ENCODE results near the gene FHOD3. TPM values are rescaled to one million over a fixed set of nuclear protein-coding genes. Genes with fewer than 3 reads are reported as not detected.

FHOD3 gene
- total and polyA plus RNA-seq, 2 of the 13 experiments (the other 11 are each of a cell fraction or from before 2014, with no cell fraction given): 0.07 TPM; not detected in 1

DNA sequence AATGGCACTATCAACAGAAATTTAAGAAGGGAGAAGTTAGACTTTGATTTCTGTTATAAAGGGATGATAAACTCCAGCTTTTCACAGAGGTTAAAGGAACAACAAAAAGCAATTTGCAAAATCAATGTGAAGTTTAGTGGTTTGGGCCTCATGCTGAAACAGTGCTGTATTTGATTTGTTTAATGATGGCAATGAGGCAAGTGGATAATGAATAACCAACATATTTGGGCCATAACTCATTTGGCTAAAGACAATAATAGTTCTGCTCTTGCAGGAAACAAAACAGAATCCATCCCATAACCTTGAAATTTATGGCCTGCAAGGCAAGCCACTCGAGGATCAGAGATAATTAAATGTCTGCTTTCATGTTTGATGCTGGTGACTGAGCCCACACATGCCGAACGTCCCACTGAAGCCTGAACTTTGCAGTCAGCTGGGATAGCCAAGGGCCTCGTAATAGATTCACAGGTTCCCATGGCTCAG lies 474.8 kb downstream of the FHOD3 start (continued):
- TF ChIP-seq ZNF333 (CRISPR knock-in tag; IDR thresholded peaks at IDR 0.05; ENCODE audit: borderline replicate concordance): no peak

DNA sequence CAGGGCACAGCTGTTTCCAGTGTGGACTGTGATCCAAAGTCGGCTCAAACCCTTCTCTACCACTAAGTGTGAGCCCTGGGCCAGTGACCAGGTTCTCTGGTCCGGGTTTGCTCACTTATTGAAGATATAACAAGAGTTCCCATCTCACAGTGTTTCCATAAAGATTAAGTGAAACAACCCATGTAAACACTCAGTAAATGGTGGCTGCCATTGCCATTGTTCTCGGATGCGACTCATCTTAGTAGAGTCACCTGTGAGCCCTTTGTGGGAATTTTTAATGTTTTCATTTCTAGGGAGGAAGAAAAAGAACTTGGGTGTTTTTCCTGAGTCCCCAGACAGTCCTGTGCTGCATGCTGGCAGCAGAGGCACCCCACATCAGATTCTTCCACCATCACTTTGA lies 477.9 kb downstream of the FHOD3 start:
- H3K4me3 ChIP-seq (replicated peaks in 1 of 3; ENCODE audit: insufficient read depth in 1 of 3, low read depth in 2 of 3, low read length in 3 of 3): no peak overlapping the region
- TF ChIP-seq TGIF2 (CRISPR knock-in tag; IDR thresholded peaks at IDR 0.05) (no peak), CHD2 (IDR thresholded peaks at IDR 0.05; ENCODE audit: low read depth, low read length) (no peak)
- TF ChIP-seq, protein P1, sequence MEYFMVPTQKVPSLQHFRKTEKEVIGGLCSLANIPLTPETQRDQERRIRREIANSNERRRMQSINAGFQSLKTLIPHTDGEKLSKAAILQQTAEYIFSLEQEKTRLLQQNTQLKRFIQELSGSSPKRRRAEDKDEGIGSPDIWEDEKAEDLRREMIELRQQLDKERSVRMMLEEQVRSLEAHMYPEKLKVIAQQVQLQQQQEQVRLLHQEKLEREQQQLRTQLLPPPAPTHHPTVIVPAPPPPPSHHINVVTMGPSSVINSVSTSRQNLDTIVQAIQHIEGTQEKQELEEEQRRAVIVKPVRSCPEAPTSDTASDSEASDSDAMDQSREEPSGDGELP (IDR thresholded peaks at IDR 0.05; ENCODE audit: borderline replicate concordance, low read depth): no peak
- TF ChIP-seq, protein P2, sequence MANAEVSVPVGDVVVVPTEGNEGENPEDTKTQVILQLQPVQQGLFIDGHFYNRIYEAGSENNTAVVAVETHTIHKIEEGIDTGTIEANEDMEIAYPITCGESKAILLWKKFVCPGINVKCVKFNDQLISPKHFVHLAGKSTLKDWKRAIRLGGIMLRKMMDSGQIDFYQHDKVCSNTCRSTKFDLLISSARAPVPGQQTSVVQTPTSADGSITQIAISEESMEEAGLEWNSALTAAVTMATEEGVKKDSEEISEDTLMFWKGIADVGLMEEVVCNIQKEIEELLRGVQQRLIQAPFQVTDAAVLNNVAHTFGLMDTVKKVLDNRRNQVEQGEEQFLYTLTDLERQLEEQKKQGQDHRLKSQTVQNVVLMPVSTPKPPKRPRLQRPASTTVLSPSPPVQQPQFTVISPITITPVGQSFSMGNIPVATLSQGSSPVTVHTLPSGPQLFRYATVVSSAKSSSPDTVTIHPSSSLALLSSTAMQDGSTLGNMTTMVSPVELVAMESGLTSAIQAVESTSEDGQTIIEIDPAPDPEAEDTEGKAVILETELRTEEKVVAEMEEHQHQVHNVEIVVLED (CRISPR knock-in tag; IDR thresholded peaks at IDR 0.05; ENCODE audit: borderline replicate concordance): no peak
- TF ChIP-seq, protein P3, sequence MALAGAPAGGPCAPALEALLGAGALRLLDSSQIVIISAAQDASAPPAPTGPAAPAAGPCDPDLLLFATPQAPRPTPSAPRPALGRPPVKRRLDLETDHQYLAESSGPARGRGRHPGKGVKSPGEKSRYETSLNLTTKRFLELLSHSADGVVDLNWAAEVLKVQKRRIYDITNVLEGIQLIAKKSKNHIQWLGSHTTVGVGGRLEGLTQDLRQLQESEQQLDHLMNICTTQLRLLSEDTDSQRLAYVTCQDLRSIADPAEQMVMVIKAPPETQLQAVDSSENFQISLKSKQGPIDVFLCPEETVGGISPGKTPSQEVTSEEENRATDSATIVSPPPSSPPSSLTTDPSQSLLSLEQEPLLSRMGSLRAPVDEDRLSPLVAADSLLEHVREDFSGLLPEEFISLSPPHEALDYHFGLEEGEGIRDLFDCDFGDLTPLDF (CRISPR knock-in tag; IDR thresholded peaks at IDR 0.05): no peak
- no peak overlapping the region for H3K4me2 ChIP-seq (ENCODE audit: low read depth, low read length)
- no peaks in the 10 kb centered on the region for H4K20me1 ChIP-seq (ENCODE audit: insufficient read depth, low read length)
- WGBS (ENCODE audit: low lambda C conversion rate): 94% methylated on average over 2 of the region's 4 CpGs
- intact Hi-C loops (cut with micrococcal nuclease; ENCODE audit: unreplicated experiment): no loop called here
- POLR2A ChIA-PET: no interaction called here
- CTCF ChIA-PET (ENCODE audit: low intra/inter-chr PET ratio, low total read pairs): no interaction called here
- in situ Hi-C loops (cut with HindIII; ENCODE audit: extremely low pct_ligation_motif_present, low pct_unique_long_range_greater_than_20kb): no loop called here
- DNase-seq (ENCODE audit: low spot score) (no peak), FAIRE-seq (no peak), ATAC-seq (no peak)
- H3K36me3 ChIP-seq (replicated peaks in 1 of 2; ENCODE audit: control insufficient read depth in 1 of 2, insufficient read depth in 2 of 2, low read length in 2 of 2): no peaks in the 10 kb centered on the region
- H3K27me3 ChIP-seq (ENCODE audit: control insufficient read depth in 1 of 2, insufficient read depth in 2 of 2, low read length in 2 of 2): 0 out of 5 replicates have a peak, but pooled peaks cover 0 to 14% of the 10 kb centered on the region in 2 experiments
- BruUV-seq (replicated peaks): no TSS peak
- H3K79me2 ChIP-seq (ENCODE audit: insufficient read depth, low read length): no peaks in the 10 kb centered on the region
- no peak overlapping the region for H2AFZ ChIP-seq (ENCODE audit: low read length)
- no peak overlapping the region for H3K27ac ChIP-seq (ENCODE audit: extremely low read length, insufficient read depth, low read length)
- no peaks in the 10 kb centered on the region for H3K4me1 ChIP-seq (ENCODE audit: insufficient read depth, low read length)
- no peaks in the 10 kb centered on the region for H3K9me3 ChIP-seq (ENCODE audit: low read length)
- H3K9ac ChIP-seq (ENCODE audit: insufficient read depth, low read depth, low read length): no peak overlapping the region

Measured in HepG2 (cell line).